AG09309 (cell line): ENCODE measurements around the gene ZFPM1.

Source experiments
- DNase-seq: peaks from one replicate; pipeline ENCODE4 v3.0.0-alpha.2; 2010; ENCODE audit warnings: low read depth
- H3K4me3 ChIP-seq: 2 replicates; pipeline ENCODE4 v1.5.1; 2011; ENCODE audit warnings: mild to moderate bottlenecking, low read depth, low read length, moderate library complexity; ENCODE audit not compliant: control insufficient read depth
- CTCF ChIP-seq: IDR thresholded peaks from 2 replicates; pipeline ENCODE4 v1.5.1; 2011; ENCODE audit warnings: mild to moderate bottlenecking, low read depth, low read length, inconsistent platforms; ENCODE audit not compliant: insufficient read depth, control insufficient read depth; ENCODE audit errors: missing control alignments

Gene ZFPM1

GRCh38 chr16:88476203-88476602 is 23.1 kb downstream of the ZFPM1 start:
- no peak for DNase-seq
- no peak overlapping the region for H3K4me3 ChIP-seq
- TF ChIP-seq CTCF: no peak

GRCh38 chr16:88476817-88477397 is 23.8 kb downstream of the ZFPM1 start:
- no peak for TF ChIP-seq CTCF
- DNase-seq: no peak
- H3K4me3 ChIP-seq: no peak overlapping the region

- TF ChIP-seq CTCF: no peak
- no peak overlapping the region for H3K4me3 ChIP-seq
- no peak for DNase-seq
Measured at GRCh38 chr16:88477631-88478519, 24.8 kb downstream of the ZFPM1 start.

- DNase-seq: no peak
- no peak overlapping the region for H3K4me3 ChIP-seq
- TF ChIP-seq CTCF: no peak
Measured at GRCh38 chr16:88478889-88479792, 26.1 kb downstream of the ZFPM1 start.

GRCh38 chr16:88479793-88480760 is 27.0 kb downstream of the ZFPM1 start:
- TF ChIP-seq CTCF: no peak
- no peak for DNase-seq
- H3K4me3 ChIP-seq: no peak overlapping the region

- no peak for DNase-seq
- TF ChIP-seq CTCF: no peak
- no peak overlapping the region for H3K4me3 ChIP-seq
Measured at GRCh38 chr16:88480829-88481228, 27.7 kb downstream of the ZFPM1 start.
